Immature natural killer cell (primary cell): ENCODE data around the gene DNAJB2. TPM values are rescaled to one million over a fixed set of nuclear protein-coding genes. Genes with fewer than 3 reads are reported as not detected.
"Not testable (repeated sequence)": the region's sequence is repeated elsewhere in the genome, so short reads cannot be mapped to it uniquely, and the experiment has no call there.

Experiments
- DNase-seq, 3 donors: peaks; one replicate each; pipeline ENCODE4 v3.0.0; 2022; ENCODE audit warnings: mixed read lengths in 1 of 3
- H3K27ac Mint-ChIP-seq, 6 donors: one replicate each; pipeline ENCODE4 v1.8.0; 2020; ENCODE audit warnings: mixed read lengths in 6 of 6, mild to moderate bottlenecking in 5 of 6, inconsistent platforms in 4 of 6, moderate library complexity in 3 of 6
- H3K27me3 Mint-ChIP-seq, 3 donors: one replicate each; pipeline ENCODE4 v1.8.0; 2020 to 2021; ENCODE audit warnings: low read depth in 3 of 3, mild to moderate bottlenecking in 3 of 3, mixed read lengths in 3 of 3, moderate library complexity in 3 of 3, inconsistent platforms in 1 of 3
- H3K36me3 Mint-ChIP-seq, 3 donors: one replicate each; pipeline ENCODE4 v1.8.0; 2020; ENCODE audit warnings: mixed read lengths in 3 of 3, inconsistent platforms in 2 of 3, mild to moderate bottlenecking in 2 of 3
- H3K4me1 Mint-ChIP-seq, 2 donors: one replicate each; pipeline ENCODE4 v1.8.0; 2020; ENCODE audit warnings: inconsistent platforms in 2 of 2, mild to moderate bottlenecking in 2 of 2, mixed read lengths in 2 of 2, moderate library complexity in 1 of 2
- H3K4me3 Mint-ChIP-seq, 5 donors: one replicate each; pipeline ENCODE4 v1.8.0; 2020; ENCODE audit warnings: mild to moderate bottlenecking in 5 of 5, mixed read lengths in 5 of 5, inconsistent platforms in 3 of 5, moderate library complexity in 3 of 5
- H3K9me3 Mint-ChIP-seq, 6 donors: one replicate each; pipeline ENCODE4 v1.8.0; 2020; ENCODE audit warnings: mild to moderate bottlenecking in 6 of 6, mixed read lengths in 6 of 6, inconsistent platforms in 4 of 6, moderate library complexity in 3 of 6
- polyA plus RNA-seq, 3 donors: library from polyadenylated mRNA; unstranded; fragments of 300-500 nt; fragmentation: Illumina TruSeq; gene quantifications; one replicate each; pipeline ENCODE4 v1.2.3, GENCODE V29; 2021

DNAJB2 gene
- polyA plus RNA-seq, 3 donors from 2014 or later = 2.8 to 3.6 (median 2.9) TPM

GRCh38 chr2:219306047-219306446, 26.9 kb downstream of the DNAJB2 start:
- Mint-ChIP-seq H3K27me3 (peaks cover 12 to 26% (median 23%) of the 10 kb centered on the region in 3 donors), H3K36me3 (no peaks in the 10 kb centered on the region), H3K27ac (no peak overlapping the region), H3K4me1 (no peaks in the 10 kb centered on the region), H3K9me3 (no peaks in the 10 kb centered on the region), H3K4me3 (no peak overlapping the region)
- DNase-seq = no peak

- DNase-seq = peak; percentile 47 to 58 (median 54)
- Mint-ChIP-seq H3K27ac (no peak overlapping the region), H3K9me3 (no peaks in the 10 kb centered on the region), H3K27me3 (peaks cover 14 to 32% (median 25%) of the 10 kb centered on the region in 3 donors), H3K4me1 (no peaks in the 10 kb centered on the region), H3K4me3 (no peak overlapping the region), H3K36me3 (no peaks in the 10 kb centered on the region)
Observed at GRCh38 chr2:219308142-219309101, 29.3 kb downstream of the DNAJB2 start.

GRCh38 chr2:219309278-219309677, 30.1 kb downstream of the DNAJB2 start, which contains the start of gene PTPRN:
Gene PTPRN, minus strand, starts transcription at chr2:219309401. Its CDS starts 69 bp downstream, at chr2:219309332.
- Mint-ChIP-seq H3K36me3 (no peaks in the 10 kb centered on the region), H3K27me3 (peaks cover 17 to 32% (median 24%) of the 10 kb centered on the region in 3 donors), H3K4me1 (no peaks in the 10 kb centered on the region), H3K27ac (no peak within 1 kb of the TSS), H3K4me3 (no peak within 1 kb of the TSS), H3K9me3 (no peaks in the 10 kb centered on the region)
- DNase-seq = no peak

GRCh38 chr2:219312683-219313263, 33.6 kb downstream of the DNAJB2 start:
- H3K9me3 Mint-ChIP-seq, H3K27ac Mint-ChIP-seq, H3K4me3 Mint-ChIP-seq, DNase-seq, H3K36me3 Mint-ChIP-seq, H3K4me1 Mint-ChIP-seq: not testable (repeated sequence)
- H3K27me3 Mint-ChIP-seq = peaks cover 15 to 30% (median 19%) of the 10 kb centered on the region in 3 donors

GRCh38 chr2:219314804-219315468, 35.8 kb downstream of the DNAJB2 start:
- Mint-ChIP-seq H3K4me1 (no peaks in the 10 kb centered on the region), H3K27me3 (peaks cover 11 to 27% (median 12%) of the 10 kb centered on the region in 3 donors), H3K9me3 (no peaks in the 10 kb centered on the region), H3K4me3 (no peak overlapping the region), H3K27ac (no peak overlapping the region), H3K36me3 (no peaks in the 10 kb centered on the region)
- no peak for DNase-seq

- H3K36me3 Mint-ChIP-seq = no peaks in the 10 kb centered on the region
- H3K4me3 Mint-ChIP-seq = no peak overlapping the region
- H3K9me3 Mint-ChIP-seq = no peaks in the 10 kb centered on the region
- peak overlapping the region in 1 of 6 donors; percentile 14 for H3K27ac Mint-ChIP-seq
- H3K27me3 Mint-ChIP-seq = peaks cover 5 to 12% (median 6%) of the 10 kb centered on the region in 3 donors
- H3K4me1 Mint-ChIP-seq = no peaks in the 10 kb centered on the region
- no peak for DNase-seq
Observed at GRCh38 chr2:219323434-219323833, 44.3 kb downstream of the DNAJB2 start.

- H3K27me3 Mint-ChIP-seq = peaks cover 6 to 10% (median 8%) of the 10 kb centered on the region in 3 donors
- H3K4me3 Mint-ChIP-seq = no peak overlapping the region
Observed at GRCh38 chr2:219325136-219325535, 46.0 kb downstream of the DNAJB2 start.

GRCh38 chr2:219325657-219326315, 46.6 kb downstream of the DNAJB2 start:
- H3K4me3 Mint-ChIP-seq = no peak overlapping the region
- no peaks in the 10 kb centered on the region for H3K36me3 Mint-ChIP-seq
- DNase-seq = no peak
- no peaks in the 10 kb centered on the region for H3K4me1 Mint-ChIP-seq
- no peaks in the 10 kb centered on the region for H3K9me3 Mint-ChIP-seq
- H3K27ac Mint-ChIP-seq = no peak overlapping the region
- H3K27me3 Mint-ChIP-seq = peaks cover 8 to 11% (median 8%) of the 10 kb centered on the region in 3 donors

More at GRCh38 chr2:219325136-219325535, 46.0 kb downstream of the DNAJB2 start:
- Mint-ChIP-seq H3K4me1 (no peaks in the 10 kb centered on the region), H3K36me3 (no peaks in the 10 kb centered on the region), H3K9me3 (no peaks in the 10 kb centered on the region), H3K27ac (no peak overlapping the region)
- no peak for DNase-seq

- no peaks in the 10 kb centered on the region for H3K4me1 Mint-ChIP-seq
- H3K27ac Mint-ChIP-seq = no peak overlapping the region
Observed at GRCh38 chr2:219327719-219328118, 48.6 kb downstream of the DNAJB2 start.

GRCh38 chr2:219331560-219332213, 52.5 kb downstream of the DNAJB2 start:
- H3K4me3 Mint-ChIP-seq = peak overlapping the region in 1 of 5 donors; percentile 33
- peak in 1 of 3 donors; percentile 15 for DNase-seq
- no peaks in the 10 kb centered on the region for H3K4me1 Mint-ChIP-seq
- H3K9me3 Mint-ChIP-seq = peaks cover 4 to 26% (median 7%) of the 10 kb centered on the region in 6 donors
- peaks cover 9 to 36% (median 22%) of the 10 kb centered on the region in 3 donors for H3K27me3 Mint-ChIP-seq
- no peak overlapping the region for H3K27ac Mint-ChIP-seq
- H3K36me3 Mint-ChIP-seq = no peaks in the 10 kb centered on the region

More at GRCh38 chr2:219327719-219328118, 48.6 kb downstream of the DNAJB2 start:
- Mint-ChIP-seq H3K9me3 (peaks cover 0 to 9% (median 0%) of the 10 kb centered on the region in 6 donors), H3K4me3 (no peak overlapping the region), H3K27me3 (peaks cover 12 to 19% (median 17%) of the 10 kb centered on the region in 3 donors), H3K36me3 (no peaks in the 10 kb centered on the region)
- DNase-seq = no peak

- no peak within 1 kb of the TSS for H3K27ac Mint-ChIP-seq
- no peaks in the 10 kb centered on the region for H3K36me3 Mint-ChIP-seq
- peak within 1 kb of the TSS in 1 of 5 donors; percentile 9 for H3K4me3 Mint-ChIP-seq
- H3K9me3 Mint-ChIP-seq = peaks cover 6 to 27% (median 8%) of the 10 kb centered on the region in 6 donors
- H3K27me3 Mint-ChIP-seq = peaks cover 9 to 38% (median 22%) of the 10 kb centered on the region in 3 donors
- no peak for DNase-seq
- no peaks in the 10 kb centered on the region for H3K4me1 Mint-ChIP-seq
Observed at GRCh38 chr2:219332542-219332941, 53.4 kb downstream of the DNAJB2 start, which contains the start of gene RESP18. Gene RESP18, minus strand, starts transcription at chr2:219332744.

- Mint-ChIP-seq H3K36me3 (no peaks in the 10 kb centered on the region), H3K9me3 (peaks cover 6 to 27% (median 8%) of the 10 kb centered on the region in 6 donors), H3K4me3 (no peak overlapping the region), H3K4me1 (no peaks in the 10 kb centered on the region), H3K27me3 (peaks cover 5 to 38% (median 22%) of the 10 kb centered on the region in 3 donors), H3K27ac (no peak overlapping the region)
- DNase-seq = no peak
Observed at GRCh38 chr2:219334076-219334475, 54.9 kb downstream of the DNAJB2 start.

GRCh38 chr2:219335373-219335786, 56.2 kb downstream of the DNAJB2 start:
- H3K9me3 Mint-ChIP-seq = peaks cover 6 to 27% (median 8%) of the 10 kb centered on the region in 6 donors
- DNase-seq = no peak
- peaks cover 5 to 36% (median 21%) of the 10 kb centered on the region in 3 donors for H3K27me3 Mint-ChIP-seq
- H3K4me3 Mint-ChIP-seq = no peak overlapping the region
- no peaks in the 10 kb centered on the region for H3K36me3 Mint-ChIP-seq
- no peaks in the 10 kb centered on the region for H3K4me1 Mint-ChIP-seq
- H3K27ac Mint-ChIP-seq = no peak overlapping the region
